Tongue (tissue), 2 donors: ENCODE measurements around the gene PRELP. TPM values are rescaled to one million over a fixed set of nuclear protein-coding genes. Genes with fewer than 3 reads are reported as not detected.
"Not testable (repeated sequence)": the region's sequence is repeated elsewhere in the genome, so short reads cannot be mapped to it uniquely, and the experiment has no call there.

Experiments
- DNase-seq: peaks from one replicate; pipeline ENCODE4 v3.0.0-alpha.2; 2015
- total RNA-seq: library from RNA; depleted of rRNA; stranded (reverse); fragments of >200 nt; gene quantifications from one replicate; pipeline ENCODE4 v1.2.3, GENCODE V29; 2014

The PRELP gene
- total RNA-seq, 1 donor from 2014 or later: 4.4 TPM

- DNase-seq: peak; percentile 48
These were observed 32.2 kb downstream of the PRELP start for GRCh38 chr1:203507759-203508158.

GRCh38 chr1:203508463-203509073, 33.0 kb downstream of the PRELP start:
- DNase-seq: peak; percentile 29

- no peak for DNase-seq
These were observed 33.5 kb downstream of the PRELP start for GRCh38 chr1:203509135-203509534.

GRCh38 chr1:203511513-203511912, 35.9 kb downstream of the PRELP start:
- no peak for DNase-seq

- no peak for DNase-seq
These were observed 36.3 kb downstream of the PRELP start for GRCh38 chr1:203511930-203512329.

GRCh38 chr1:203512517-203512847, 36.9 kb downstream of the PRELP start:
- DNase-seq: no peak

- peak; percentile 50 for DNase-seq
These were observed 37.4 kb downstream of the PRELP start for GRCh38 chr1:203512848-203513584.

- no peak for DNase-seq
These were observed 38.0 kb downstream of the PRELP start for GRCh38 chr1:203513585-203514031.

GRCh38 chr1:203516184-203516583, 40.6 kb downstream of the PRELP start:
- no peak for DNase-seq

- no peak for DNase-seq
These were observed 41.3 kb downstream of the PRELP start for GRCh38 chr1:203516906-203517305.

GRCh38 chr1:203517426-203518110, 42.0 kb downstream of the PRELP start:
- peak; percentile 49 for DNase-seq

- not testable (repeated sequence) for DNase-seq
These were observed 42.5 kb downstream of the PRELP start for GRCh38 chr1:203518139-203518538.

GRCh38 chr1:203518541-203518940, 42.9 kb downstream of the PRELP start:
- DNase-seq: no peak

- no peak for DNase-seq
These were observed 43.6 kb downstream of the PRELP start for GRCh38 chr1:203519053-203519840.

- no peak for DNase-seq
These were observed 44.3 kb downstream of the PRELP start for GRCh38 chr1:203519896-203520295.

GRCh38 chr1:203520315-203520714, 44.7 kb downstream of the PRELP start:
- no peak for DNase-seq

- no peak for DNase-seq
These were observed 45.6 kb downstream of the PRELP start for GRCh38 chr1:203521074-203521794.

- peak; percentile 59 for DNase-seq
These were observed 46.2 kb downstream of the PRELP start for GRCh38 chr1:203521812-203522211.

GRCh38 chr1:203522237-203522636, 46.6 kb downstream of the PRELP start:
- peak; percentile 54 for DNase-seq

GRCh38 chr1:203523667-203524066, 48.1 kb downstream of the PRELP start:
- no peak for DNase-seq

- no peak for DNase-seq
These were observed 48.5 kb downstream of the PRELP start for GRCh38 chr1:203524152-203524551.

- DNase-seq: no peak
These were observed 49.2 kb downstream of the PRELP start for GRCh38 chr1:203524824-203525223.
